H9 (cell line): ENCODE results near the gene GK2. TPM values are rescaled to one million over a fixed set of nuclear protein-coding genes. Genes with fewer than 3 reads are reported as not detected.

Experiments used
- DNase-seq: peaks from one replicate; pipeline ENCODE4 v3.0.0-alpha.2; 2017
- H2AFZ ChIP-seq: one replicate; pipeline ENCODE4 v1.6.1; 2013; ENCODE audit warnings: mild to moderate bottlenecking, low read length, control low read depth, moderate library complexity
- H2AK5ac ChIP-seq: 2 replicates; pipeline ENCODE4 v1.6.1; 2013; ENCODE audit warnings: low read length, control low read depth, mixed read lengths; ENCODE audit not compliant: insufficient read length
- H2BK120ac ChIP-seq: one replicate; pipeline ENCODE4 v1.6.1; 2013; ENCODE audit warnings: low read depth, mild to moderate bottlenecking, low read length, control low read depth, inconsistent platforms; ENCODE audit not compliant: poor library complexity, severe bottlenecking
- H2BK12ac ChIP-seq: 2 replicates; pipeline ENCODE4 v1.6.1; 2013; ENCODE audit warnings: low read length, control low read depth, mixed read lengths, low read depth; ENCODE audit not compliant: insufficient read length
- H2BK15ac ChIP-seq: 2 replicates; pipeline ENCODE4 v1.6.1; 2013; ENCODE audit warnings: low read depth, low read length, control low read depth
- H2BK20ac ChIP-seq: one replicate; pipeline ENCODE4 v1.6.1; 2013; ENCODE audit warnings: low read depth, mild to moderate bottlenecking, low read length, control low read depth, inconsistent platforms; ENCODE audit not compliant: poor library complexity, severe bottlenecking
- H2BK5ac ChIP-seq: 2 replicates; pipeline ENCODE4 v1.6.1; 2013; ENCODE audit warnings: low read length, control low read depth, mixed read lengths; ENCODE audit not compliant: insufficient read length
- H3K14ac ChIP-seq: 2 replicates; pipeline ENCODE4 v1.6.1; 2013; ENCODE audit warnings: low read length, control low read depth; ENCODE audit not compliant: insufficient read depth
- H3K18ac ChIP-seq: 2 replicates; pipeline ENCODE4 v1.6.1; 2013; ENCODE audit warnings: low read depth, mild to moderate bottlenecking, mixed read lengths, low read length, control low read depth; ENCODE audit not compliant: insufficient read length
- H3K23ac ChIP-seq: 2 replicates; pipeline ENCODE4 v1.6.1; 2013; ENCODE audit warnings: low read length, control low read depth, mixed read lengths, low read depth; ENCODE audit not compliant: insufficient read length
- H3K23me2 ChIP-seq: 2 replicates; pipeline ENCODE4 v1.6.1; 2013; ENCODE audit warnings: low read depth, mild to moderate bottlenecking, mixed read lengths, low read length, control low read depth; ENCODE audit not compliant: insufficient read length, poor library complexity, severe bottlenecking
- H3K27ac ChIP-seq: 2 replicates; pipeline ENCODE4 v1.5.1; 2013; ENCODE audit warnings: low read length, control low read depth, mixed read lengths, low read depth; ENCODE audit not compliant: insufficient read length
- H3K27me3 ChIP-seq: 2 replicates; pipeline ENCODE4 v1.6.1; 2013; ENCODE audit warnings: low read length, control low read depth, inconsistent platforms; ENCODE audit not compliant: insufficient read depth
- H3K4ac ChIP-seq: 2 replicates; pipeline ENCODE4 v1.6.1; 2013; ENCODE audit warnings: low read depth, mild to moderate bottlenecking, control low read depth, inconsistent platforms, low read length, moderate library complexity
- H3K4me1 ChIP-seq: 2 replicates; pipeline ENCODE4 v1.6.1; 2013; ENCODE audit warnings: low read length, control low read depth, inconsistent platforms; ENCODE audit not compliant: insufficient read depth
- H3K4me2 ChIP-seq: 2 replicates; pipeline ENCODE4 v1.6.1; 2013; ENCODE audit warnings: low read length, control low read depth, mixed read lengths; ENCODE audit not compliant: insufficient read length, insufficient read depth
- H3K56ac ChIP-seq: 2 replicates; pipeline ENCODE4 v1.6.1; 2013; ENCODE audit warnings: low read depth, mild to moderate bottlenecking, mixed read lengths, low read length, control low read depth; ENCODE audit not compliant: insufficient read length
- H3K79me1 ChIP-seq: 2 replicates; pipeline ENCODE4 v1.6.1; 2013; ENCODE audit warnings: low read depth, mild to moderate bottlenecking, moderate library complexity, low read length, control low read depth, inconsistent platforms; ENCODE audit not compliant: insufficient read depth, poor library complexity, severe bottlenecking
- H3K79me2 ChIP-seq: 2 replicates; pipeline ENCODE4 v1.6.1; 2013; ENCODE audit warnings: low read length, control low read depth, inconsistent platforms; ENCODE audit not compliant: insufficient read depth
- H3K9ac ChIP-seq: 2 replicates; pipeline ENCODE4 v1.6.1; 2013; ENCODE audit warnings: low read length, control low read depth, mixed read lengths; ENCODE audit not compliant: insufficient read length; ENCODE audit errors: extremely low read depth
- H3K9me3 ChIP-seq: one replicate; pipeline ENCODE4 v1.6.1; 2013; ENCODE audit warnings: low read depth, low read length, inconsistent platforms; ENCODE audit not compliant: control insufficient read depth
- H3T11ph ChIP-seq: one replicate; pipeline ENCODE4 v1.6.1; 2013; ENCODE audit warnings: mild to moderate bottlenecking, low read length, control low read depth, inconsistent platforms
- H4K20me1 ChIP-seq: one replicate; pipeline ENCODE4 v1.6.1; 2013; ENCODE audit not compliant: control insufficient read depth, insufficient read length, insufficient read depth
- H4K5ac ChIP-seq: 2 replicates; pipeline ENCODE4 v1.6.1; 2013; ENCODE audit warnings: low read depth, mild to moderate bottlenecking, mixed read lengths, low read length, control low read depth; ENCODE audit not compliant: insufficient read length
- H4K8ac ChIP-seq: replicated peaks from 2 replicates; pipeline ENCODE4 v1.6.1; 2013; ENCODE audit warnings: low read length, control low read depth, mixed read lengths, low read depth; ENCODE audit not compliant: insufficient read length
- H4K91ac ChIP-seq: 2 replicates; pipeline ENCODE4 v1.6.1; 2013; ENCODE audit warnings: low read depth, mild to moderate bottlenecking, moderate library complexity, mixed read lengths, low read length, control low read depth; ENCODE audit not compliant: insufficient read length
- H3K27ac Mint-ChIP-seq, 3 experiments: 2 replicates in 2 of 3; 3 replicates in 1 of 3; pipeline ENCODE4 v1.8.0; 2020 to 2021; ENCODE audit warnings: mixed read lengths in 3 of 3, mild to moderate bottlenecking in 1 of 3, moderate library complexity in 1 of 3
- H3K27me3 Mint-ChIP-seq: 2 replicates; pipeline ENCODE4 v1.8.0; 2021; ENCODE audit warnings: low read depth, mild to moderate bottlenecking, moderate library complexity, mixed read lengths
- H3K36me3 Mint-ChIP-seq, 3 experiments: 2 replicates in 2 of 3; 3 replicates in 1 of 3; pipeline ENCODE4 v1.8.0; 2020 to 2021; ENCODE audit warnings: low read depth in 3 of 3, mixed read lengths in 3 of 3; ENCODE audit not compliant: insufficient read depth in 1 of 3
- H3K4me1 Mint-ChIP-seq, 2 experiments: 2 replicates each; pipeline ENCODE4 v1.8.0; 2020; ENCODE audit warnings: mixed read lengths in 2 of 2
- H3K4me3 Mint-ChIP-seq, 2 experiments: 2 replicates in 1 of 2; 3 replicates in 1 of 2; pipeline ENCODE4 v1.8.0; 2020 to 2021; ENCODE audit warnings: mild to moderate bottlenecking in 2 of 2, mixed read lengths in 2 of 2, moderate library complexity in 1 of 2
- H3K9me3 Mint-ChIP-seq, 2 experiments: 2 replicates in 1 of 2; 3 replicates in 1 of 2; pipeline ENCODE4 v1.8.0; 2020; ENCODE audit warnings: mild to moderate bottlenecking in 2 of 2, mixed read lengths in 2 of 2, moderate library complexity in 1 of 2
- CTCF ChIP-seq: fragments of 200-600 bp; sonication (generic); conservative IDR thresholded peaks from 3 replicates; pipeline ENCODE4 v1.8.0; 2021; ENCODE audit warnings: antibody characterized with exemption, mild to moderate bottlenecking
- WGBS: extraction: QIAGEN DNeasy Blood & Tissue Kit; methylation state at CpG from one replicate; pipeline ENCODE4 v1.1.7; 2013; ENCODE audit warnings: missing lambda C conversion rate, low lambda C conversion rate, mixed read lengths; ENCODE audit not compliant: insufficient read length; ENCODE audit errors: extremely low coverage; 5-methylcytosine and 5-hydroxymethylcytosine counted together
- total RNA-seq: library from RNA; stranded (reverse); gene quantifications from 2 replicates; pipeline ENCODE4 v1.2.1, GENCODE V29; 2021

GK2 gene
- total RNA-seq, 1 experiment from 2014 or later, result not detected

- no peak overlapping the region for H3K23ac ChIP-seq
- no peak overlapping the region for H3K18ac ChIP-seq
- no peak overlapping the region for H3K4ac ChIP-seq
- H4K5ac ChIP-seq, result no peak overlapping the region
- no peak for TF ChIP-seq CTCF
- no peak overlapping the region for H2BK15ac ChIP-seq
- no peak overlapping the region for H2AFZ ChIP-seq
- H3K23me2 ChIP-seq, result no peaks in the 10 kb centered on the region
- H4K8ac ChIP-seq, result no peak overlapping the region
- no peak overlapping the region for H3K14ac ChIP-seq
- Mint-ChIP-seq H3K36me3 (no peaks in the 10 kb centered on the region), H3K4me1 (no peaks in the 10 kb centered on the region), H3K27me3 (no peaks in the 10 kb centered on the region), H3K4me3 (no peak overlapping the region), H3K27ac (no peak overlapping the region), H3K9me3 (no peaks in the 10 kb centered on the region)
- H2BK20ac ChIP-seq, result no peak overlapping the region
- H3K4me2 ChIP-seq, result no peak overlapping the region
- H3K4me1 ChIP-seq, result no peaks in the 10 kb centered on the region
- H3K56ac ChIP-seq, result no peak overlapping the region
- WGBS, result no CpG with 5 or more reads among the region's 2 CpGs
- no peaks in the 10 kb centered on the region for H3K79me1 ChIP-seq
- no peak overlapping the region for H4K91ac ChIP-seq
- H2BK12ac ChIP-seq, result no peak overlapping the region
- no peak overlapping the region for H3K9ac ChIP-seq
- no peaks in the 10 kb centered on the region for H4K20me1 ChIP-seq
- H3T11ph ChIP-seq, result no peak overlapping the region
- H3K79me2 ChIP-seq, result no peaks in the 10 kb centered on the region
- no peak overlapping the region for H2BK5ac ChIP-seq
- DNase-seq, result no peak
- H3K27me3 ChIP-seq, result no peaks in the 10 kb centered on the region
- H2BK120ac ChIP-seq, result no peak overlapping the region
- no peaks in the 10 kb centered on the region for H3K9me3 ChIP-seq
- no peak overlapping the region for H3K27ac ChIP-seq
- H2AK5ac ChIP-seq, result no peak overlapping the region
Measured at GRCh38 chr4:79370026-79370425, 38.0 kb downstream of the GK2 start.
